Measurements from ENCODE around the gene DNM2.

GRCh38 chr19:10723591-10723990 lies 5.7 kb downstream of the DNM2 start:
- TF ChIP-seq CTCF (IDR thresholded peaks at IDR 0.05) (no peak), POLR2A (IDR thresholded peaks at IDR 0.05) (no peak)

Data from testis (tissue), 2 donors.